HG03280 (cell line): ENCODE results near the gene ALDH3B2.
"Not testable (repeated sequence)": the region's sequence is repeated elsewhere in the genome, so short reads cannot be mapped to it uniquely, and the experiment has no call there.

Experiments
- ATAC-seq: cut with Tn5 transposase; IDR thresholded peaks from one replicate; pipeline ENCODE4 v1.9.1; 2021; ENCODE audit warnings: mild to moderate bottlenecking, moderate library complexity; ENCODE audit not compliant: unreplicated experiment

ALDH3B2 gene, protein sequence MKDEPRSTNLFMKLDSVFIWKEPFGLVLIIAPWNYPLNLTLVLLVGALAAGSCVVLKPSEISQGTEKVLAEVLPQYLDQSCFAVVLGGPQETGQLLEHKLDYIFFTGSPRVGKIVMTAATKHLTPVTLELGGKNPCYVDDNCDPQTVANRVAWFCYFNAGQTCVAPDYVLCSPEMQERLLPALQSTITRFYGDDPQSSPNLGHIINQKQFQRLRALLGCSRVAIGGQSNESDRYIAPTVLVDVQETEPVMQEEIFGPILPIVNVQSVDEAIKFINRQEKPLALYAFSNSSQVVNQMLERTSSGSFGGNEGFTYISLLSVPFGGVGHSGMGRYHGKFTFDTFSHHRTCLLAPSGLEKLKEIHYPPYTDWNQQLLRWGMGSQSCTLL

DNA sequence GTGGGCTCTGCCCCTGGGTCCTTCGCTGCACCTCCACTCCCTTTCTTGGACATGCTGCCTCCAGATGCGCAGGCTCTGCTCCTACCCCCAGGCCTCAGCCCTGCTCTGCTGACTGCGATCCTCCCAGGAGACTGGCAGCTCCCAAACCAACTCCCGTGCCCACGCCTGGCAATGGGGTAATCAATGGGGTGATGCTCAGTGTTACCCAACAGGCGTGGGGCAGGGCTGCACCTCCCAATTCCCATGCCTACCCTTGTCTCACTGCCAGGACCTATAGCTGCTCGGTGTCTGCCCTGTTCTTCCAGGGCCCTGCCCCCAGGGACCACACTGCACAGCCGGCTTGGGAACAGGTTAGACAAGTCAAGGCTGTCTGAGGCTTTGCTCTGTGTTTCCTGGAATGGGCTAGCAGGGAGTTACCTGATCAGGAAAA lies at the start of gene ALDH3B2:
Gene ALDH3B2 (minus strand): TSS at position 182 of the 430 bp plus-strand sequence. CDS start 7,688 bp downstream, outside the sequence.
- no peak for ATAC-seq

DNA sequence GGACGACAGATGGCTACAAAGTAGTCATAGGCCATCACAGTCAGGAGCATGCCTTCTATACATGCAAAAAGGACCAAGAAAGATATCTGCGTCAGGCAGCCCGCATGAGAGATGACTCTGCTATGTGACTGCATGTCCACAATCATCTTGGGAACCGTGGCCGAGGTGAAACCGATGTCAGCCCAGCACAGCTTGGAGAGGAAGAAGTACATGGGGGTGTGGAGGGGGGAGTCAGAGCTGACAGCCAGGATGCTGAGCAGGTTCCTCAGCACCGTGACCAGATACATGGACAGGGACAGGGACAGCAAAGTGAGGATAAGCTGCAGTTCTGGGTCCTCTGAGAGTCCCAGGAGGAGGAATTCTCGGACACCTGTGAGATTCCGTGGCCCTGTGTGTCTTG lies 48.6 kb upstream of the ALDH3B2 start:
- ATAC-seq = not testable (repeated sequence)

DNA sequence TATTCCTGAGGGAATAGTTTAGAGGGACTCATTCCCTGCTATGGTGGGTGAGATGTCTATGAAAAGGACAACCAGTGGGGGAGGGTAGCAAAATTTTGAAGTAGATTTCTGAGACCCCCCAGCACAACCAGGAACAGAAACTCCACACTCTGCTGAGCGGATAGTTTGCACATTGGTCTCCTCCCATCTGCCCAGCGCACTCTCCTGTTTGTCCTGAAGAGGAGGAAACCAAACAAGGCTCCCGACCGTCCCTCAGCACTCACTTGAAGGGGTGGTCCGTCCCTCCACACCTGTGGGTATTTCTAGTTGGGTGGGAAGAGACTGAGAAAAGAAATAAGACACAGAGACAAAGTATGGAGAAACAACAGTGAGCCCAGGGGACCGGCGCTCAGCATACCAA lies 41.8 kb upstream of the ALDH3B2 start:
- not testable (repeated sequence) for ATAC-seq

- not testable (repeated sequence) for ATAC-seq
Observed at GRCh38 chr11:67715801-67716200, 41.4 kb upstream of the ALDH3B2 start.

- ATAC-seq = not testable (repeated sequence)
Observed at GRCh38 chr11:67713892-67714509, 39.6 kb upstream of the ALDH3B2 start.

DNA sequence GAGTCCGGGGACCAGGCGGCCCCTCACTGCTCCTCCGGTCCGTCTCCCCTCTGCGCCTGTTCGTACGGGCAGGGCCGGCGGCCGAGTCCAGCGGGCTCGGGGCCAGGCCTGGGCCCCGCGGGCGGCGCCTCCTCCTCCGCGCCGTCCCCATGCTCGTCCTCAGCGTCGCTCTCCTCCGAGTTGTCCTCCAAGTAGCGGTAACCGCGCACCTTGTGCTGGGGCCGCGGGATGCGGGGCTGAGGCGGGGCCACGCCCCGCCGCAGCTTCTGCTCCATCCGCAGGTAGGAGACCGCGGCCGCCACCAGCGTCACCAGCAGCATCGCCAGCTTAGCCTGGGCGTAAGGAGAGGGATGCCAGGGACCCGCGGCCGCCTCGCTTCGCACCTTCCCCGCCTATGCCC lies 37.3 kb upstream of the ALDH3B2 start:
- not testable (repeated sequence) for ATAC-seq

DNA sequence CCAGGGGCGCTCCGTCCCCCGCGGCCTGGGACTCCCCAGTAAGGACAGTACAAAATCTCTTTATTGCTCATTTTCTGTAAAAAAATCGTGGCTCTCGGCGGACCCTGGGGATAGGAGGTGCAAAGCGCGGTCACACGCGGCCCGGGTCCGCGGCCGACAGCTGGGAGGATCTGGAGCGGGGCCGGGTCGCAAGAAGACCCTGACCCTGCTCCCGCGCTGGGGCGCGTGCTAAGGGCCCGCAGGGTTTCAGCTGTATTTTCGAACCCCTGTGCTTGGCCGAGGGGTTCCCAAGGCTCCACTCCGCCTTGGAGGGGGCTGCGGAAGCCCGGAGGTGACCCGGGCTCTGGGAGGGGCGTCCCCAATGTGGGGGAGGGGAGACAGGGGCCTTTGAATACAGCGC lies 36.8 kb upstream of the ALDH3B2 start:
- not testable (repeated sequence) for ATAC-seq

DNA sequence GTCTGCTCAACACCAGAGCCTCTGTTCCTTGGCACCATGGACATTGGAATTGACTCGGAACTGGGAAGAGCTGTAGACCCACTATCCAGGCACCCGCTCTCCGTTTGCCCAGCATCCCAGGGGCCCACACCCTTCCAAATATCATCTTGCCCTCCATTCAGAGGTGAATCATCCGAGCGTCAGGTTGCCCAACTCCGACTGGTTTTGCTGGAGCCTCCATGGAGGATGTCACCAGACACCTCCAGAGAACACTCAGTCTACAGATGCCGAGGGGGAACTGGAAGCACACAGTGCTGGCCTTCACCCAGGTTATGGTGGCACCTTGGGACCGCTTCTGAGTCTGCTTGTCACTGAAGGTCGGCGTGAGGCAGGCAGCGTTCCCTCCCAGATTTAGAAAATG lies 35.4 kb upstream of the ALDH3B2 start:
- ATAC-seq = not testable (repeated sequence)

GRCh38 chr11:67705264-67705663 lies 30.8 kb upstream of the ALDH3B2 start:
- ATAC-seq = no peak

- no peak for ATAC-seq
Observed at GRCh38 chr11:67704524-67704923, 30.1 kb upstream of the ALDH3B2 start.

DNA sequence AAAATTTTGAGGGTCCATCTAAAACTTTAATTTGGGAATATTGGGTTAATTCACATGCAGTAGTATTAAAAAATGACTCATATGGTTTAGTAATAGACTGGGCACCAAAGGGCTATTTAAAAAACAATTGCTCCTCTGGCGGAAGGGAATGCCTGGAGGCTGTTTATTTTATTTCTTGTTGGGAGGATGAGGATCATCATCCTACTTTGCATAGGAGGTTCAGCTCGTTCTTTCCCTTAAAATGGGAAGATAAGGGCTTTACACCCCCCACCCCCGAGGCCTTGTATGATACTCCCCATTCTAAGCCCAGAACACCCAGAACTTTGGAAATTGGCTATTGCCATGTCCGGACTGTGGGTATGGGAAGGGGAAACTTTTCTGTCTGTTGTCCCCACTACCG lies 29.3 kb upstream of the ALDH3B2 start:
- not testable (repeated sequence) for ATAC-seq

GRCh38 chr11:67700548-67701262 lies 26.3 kb upstream of the ALDH3B2 start:
- ATAC-seq = no peak

GRCh38 chr11:67700141-67700540 lies 25.7 kb upstream of the ALDH3B2 start:
- no peak for ATAC-seq

GRCh38 chr11:67699521-67699920 lies 25.1 kb upstream of the ALDH3B2 start:
- ATAC-seq = no peak

DNA sequence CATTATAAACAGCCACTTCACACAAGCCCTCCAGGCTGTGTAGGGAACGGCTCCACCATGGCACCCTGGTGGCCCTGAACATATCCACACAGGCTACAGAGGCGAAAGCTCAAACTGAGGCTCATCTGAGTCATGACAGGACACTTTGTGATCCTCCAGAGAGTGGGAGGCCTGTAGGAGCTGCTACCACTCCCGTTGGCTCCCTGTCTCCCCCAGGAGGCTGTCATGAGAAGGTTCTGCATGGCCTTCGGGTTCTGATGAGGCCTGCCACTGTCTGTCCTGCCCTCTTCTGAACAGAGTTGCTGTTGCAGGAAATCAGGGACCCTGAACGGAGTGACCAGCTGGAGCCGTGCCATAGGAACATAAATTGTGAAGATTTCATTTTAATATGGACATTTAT lies 23.8 kb upstream of the ALDH3B2 start:
- no peak for ATAC-seq

DNA sequence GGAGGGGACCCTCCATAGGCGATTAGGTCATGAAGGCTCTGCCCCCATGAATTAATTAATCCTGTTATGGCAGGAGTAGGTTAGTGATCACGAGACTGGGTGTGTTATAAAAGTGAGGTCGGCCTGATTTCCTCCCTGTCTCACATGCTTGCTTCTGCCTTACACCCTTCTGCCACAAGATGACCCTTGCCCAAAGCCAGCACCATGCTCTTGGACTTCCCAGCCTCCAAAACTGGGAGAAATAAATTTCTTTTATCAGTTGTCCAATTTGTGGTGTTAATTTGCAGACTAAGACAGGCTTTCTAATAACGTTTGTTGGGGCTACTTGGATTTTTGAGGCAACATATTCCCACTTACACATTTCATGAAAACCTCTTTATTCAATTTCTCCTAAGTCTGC lies 23.4 kb upstream of the ALDH3B2 start:
- no peak for ATAC-seq

- ATAC-seq = no peak
Observed at GRCh38 chr11:67696998-67697397, 22.6 kb upstream of the ALDH3B2 start.

GRCh38 chr11:67695606-67696005 lies 21.2 kb upstream of the ALDH3B2 start:
- ATAC-seq = no peak

- ATAC-seq = no peak
Observed at GRCh38 chr11:67694875-67695555, 20.6 kb upstream of the ALDH3B2 start.

GRCh38 chr11:67691149-67691548 lies 16.7 kb upstream of the ALDH3B2 start:
- no peak for ATAC-seq

DNA sequence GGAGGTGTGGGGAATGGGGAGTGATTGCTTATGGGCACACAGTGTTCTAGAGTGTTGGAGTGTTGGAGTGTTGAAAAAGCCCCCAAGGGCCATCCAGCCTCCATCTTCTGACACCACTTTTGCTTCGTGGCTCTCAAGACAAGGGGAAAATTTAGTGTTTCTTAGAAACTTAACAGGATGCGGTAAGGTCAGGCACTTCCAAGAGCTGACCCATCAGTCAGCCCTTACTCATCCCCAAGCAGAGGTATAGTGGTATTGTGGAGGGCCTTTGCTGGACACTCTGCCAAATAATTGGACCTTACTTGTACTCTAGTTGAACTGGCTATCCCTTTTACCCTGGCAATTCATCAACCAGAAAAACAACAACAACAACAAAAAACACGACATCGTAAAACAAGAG lies 14.8 kb upstream of the ALDH3B2 start:
- no peak for ATAC-seq
